ENCODE measurements around the gene PSMB5. TPM values are rescaled to one million over a fixed set of nuclear protein-coding genes. Genes with fewer than 3 reads are reported as not detected.

PSMB5 gene
- total and polyA plus RNA-seq, 9 of the 15 experiments (the other 6 are each of a cell fraction or from before 2014, with no cell fraction given), result 198 to 1,870 (median 269) TPM

DNA sequence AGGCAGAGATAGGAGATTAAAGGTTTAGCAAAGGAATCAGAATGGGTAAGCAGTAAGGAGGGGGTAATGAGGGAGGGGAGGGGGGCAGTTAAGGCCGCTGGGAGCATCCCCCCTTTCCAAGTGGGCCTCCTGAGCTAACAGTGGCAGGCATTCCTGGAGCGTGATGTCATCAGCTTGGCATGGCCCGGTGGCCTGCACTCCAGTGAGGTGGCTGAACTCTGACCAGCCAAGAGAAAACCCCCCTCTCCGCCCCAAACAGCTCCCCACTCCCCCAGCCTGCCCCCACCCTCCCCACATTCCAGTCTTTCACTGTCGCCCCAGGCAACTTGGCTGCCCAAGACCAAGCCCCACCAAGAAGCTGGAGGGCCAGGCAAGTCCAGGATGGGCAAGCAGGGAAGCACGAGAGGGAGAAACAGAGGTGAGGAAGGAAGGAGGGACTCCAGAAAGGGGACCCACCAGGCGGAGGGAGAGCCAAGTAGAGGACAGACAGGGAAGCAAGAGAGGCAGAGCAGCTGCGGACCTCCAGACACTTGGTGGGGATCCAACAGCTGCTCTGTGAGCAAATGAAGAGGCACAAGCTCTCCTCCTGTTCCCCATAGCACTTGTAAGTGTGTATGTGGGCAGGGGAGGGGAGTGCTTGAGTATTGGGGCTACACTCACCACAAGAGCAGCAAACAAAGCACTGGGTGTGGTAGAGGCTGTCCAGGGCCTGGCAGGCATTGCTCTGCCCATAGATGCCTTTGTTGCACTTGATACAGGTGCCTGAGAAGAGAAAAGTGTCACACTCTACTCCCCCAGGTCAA, 56.8 kb downstream of the PSMB5 start (continued):
- TF ChIP-seq VEZF1 (CRISPR knock-in tag; IDR thresholded peaks at IDR 0.05) (peak; percentile 54; the same call in 1 of the 2 replicates), TEAD1 (CRISPR knock-in tag; IDR thresholded peaks at IDR 0.05) (0 out of 4 replicates have a peak, but pooled peaks of 1 of the 2 experiments have one; percentile 38)

- Histone ChIP-seq H3K36me3 (ENCODE audit: control insufficient read depth, insufficient read depth, low read length) (no peaks in the 10 kb centered on the region), H3K4me3 (no peak overlapping the region)
- POLR2A ChIA-PET, result interaction anchor here (0.7 to 1.4 kb wide), 4 partner anchors 9 to 94 kb away, joined by 4 to 7 read pairs (median 5); no protein-coding TSS in a partner anchor
- peak; percentile 32; the same call in 1 of the 2 replicates for TF ChIP-seq SMARCE1 (IDR thresholded peaks at IDR 0.05)
- TF ChIP-seq, protein P1, sequence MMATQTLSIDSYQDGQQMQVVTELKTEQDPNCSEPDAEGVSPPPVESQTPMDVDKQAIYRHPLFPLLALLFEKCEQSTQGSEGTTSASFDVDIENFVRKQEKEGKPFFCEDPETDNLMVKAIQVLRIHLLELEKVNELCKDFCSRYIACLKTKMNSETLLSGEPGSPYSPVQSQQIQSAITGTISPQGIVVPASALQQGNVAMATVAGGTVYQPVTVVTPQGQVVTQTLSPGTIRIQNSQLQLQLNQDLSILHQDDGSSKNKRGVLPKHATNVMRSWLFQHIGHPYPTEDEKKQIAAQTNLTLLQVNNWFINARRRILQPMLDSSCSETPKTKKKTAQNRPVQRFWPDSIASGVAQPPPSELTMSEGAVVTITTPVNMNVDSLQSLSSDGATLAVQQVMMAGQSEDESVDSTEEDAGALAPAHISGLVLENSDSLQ (IDR thresholded peaks at IDR 0.05), result peak; percentile 49; the same call in 1 of the 2 replicates
- TF ChIP-seq TAL1 (IDR thresholded peaks at IDR 0.05), result peak; percentile 36; the same call in 1 of the 2 replicates
- TF ChIP-seq CBFA2T3 (IDR thresholded peaks at IDR 0.05), result peak; percentile 63
- no peak for TF ChIP-seq NFE2 (IDR thresholded peaks at IDR 0.05; ENCODE audit: low read depth)
- TF ChIP-seq FOXK2 (conservative IDR thresholded peaks at IDR 0.05 in 1 of 2, IDR thresholded peaks at IDR 0.05 in 1 of 2; ENCODE audit: low read depth in 2 of 2), result 0 out of 4 replicates have a peak, but pooled peaks of 1 of the 2 experiments have one; percentile 27
- TF ChIP-seq, protein P2, sequence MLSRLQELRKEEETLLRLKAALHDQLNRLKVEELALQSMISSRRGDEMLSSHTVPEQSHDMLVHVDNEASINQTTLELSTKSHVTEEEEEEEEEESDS (CRISPR knock-in tag; IDR thresholded peaks at IDR 0.05), result no peak
- no peak for TF ChIP-seq ARID3B (CRISPR knock-in tag; IDR thresholded peaks at IDR 0.05; ENCODE audit: borderline replicate concordance)
- TF ChIP-seq NCOR1 (IDR thresholded peaks at IDR 0.05), result 0 out of 2 replicates have a peak, but pooled peaks have one; percentile 23
These were observed 57.3 kb downstream of the PSMB5 start for GRCh38 chr14:22977434-22977683.

More at GRCh38 chr14:22977434-22977683, 57.3 kb downstream of the PSMB5 start:
- Histone ChIP-seq H3K9me1 (ENCODE audit: control insufficient read depth, insufficient read depth, low read length) (no peaks in the 10 kb centered on the region), H3K9me3 (replicated peaks; ENCODE audit: control insufficient read depth, insufficient read depth, low read depth, low read length) (no peaks in the 10 kb centered on the region), H2AFZ (ENCODE audit: low read depth, low read length) (no peak overlapping the region), H4K20me1 (replicated peaks; ENCODE audit: control insufficient read depth, insufficient read depth, low read length) (no peaks in the 10 kb centered on the region), H3K4me2 (ENCODE audit: insufficient read depth, low read length) (peak overlapping the region; percentile 25; the same call in 1 of the 2 replicates), H3K27ac (ENCODE audit: extremely low read depth, low read depth, low read length) (no peak overlapping the region), H3K79me2 (ENCODE audit: control insufficient read depth, insufficient read depth, low read length) (no peaks in the 10 kb centered on the region), H3K9ac (ENCODE audit: insufficient read depth in 1 of 2, low read depth in 2 of 2, low read length in 2 of 2) (peak overlapping the region in 1 of 2 experiments; percentile 77; a peak in 1 of 4 replicates), H3K4me1 (replicated peaks in 1 of 2; ENCODE audit: control insufficient read depth in 2 of 2, insufficient read depth in 2 of 2, low read length in 2 of 2) (peaks cover 25 to 40% of the 10 kb centered on the region in 2 experiments), H3K27me3 (ENCODE audit: control insufficient read depth in 2 of 2, insufficient read depth in 2 of 2, low read length in 2 of 2) (no peaks in the 10 kb centered on the region)
- ATAC-seq, result peak; percentile 50
- BruUV-seq (replicated peaks), result no TSS peak
- FAIRE-seq, result peak; percentile 76
- CTCF ChIA-PET (ENCODE audit: low intra/inter-chr PET ratio), result interaction anchor here (0.6 kb wide), 1 partner anchor 239 kb away, joined by 7 read pairs; no protein-coding TSS in a partner anchor
- in situ Hi-C loops (cut with MboI), result loop anchor here (5.0 kb wide), 1 partner anchor 75 kb away; no protein-coding TSS in a partner anchor
- peak in 1 of 4 experiments; percentile 30 for DNase-seq (ENCODE audit: extremely low read depth in 1 of 4, low spot score in 3 of 4)
- intact Hi-C loops (cut with micrococcal nuclease), result no loop called here
